GM23248 (cell line): ENCODE measurements around the gene GNA15. TPM values are rescaled to one million over a fixed set of nuclear protein-coding genes. Genes with fewer than 3 reads are reported as not detected.

Experiments used
- DNase-seq: peaks from one replicate; pipeline ENCODE4 v3.0.0-alpha.2; 2015
- H2AFZ ChIP-seq: fragments of 200-600 bp; sonication (generic); 2 replicates; pipeline ENCODE4 v1.6.1; 2016; ENCODE audit warnings: antibody characterized with exemption
- H3F3A ChIP-seq: fragments of 200-600 bp; sonication (generic); 2 replicates; pipeline ENCODE4 v1.6.1; 2016; ENCODE audit warnings: mild to moderate bottlenecking, antibody characterized with exemption, mixed run types; ENCODE audit not compliant: insufficient read depth
- H3K27ac ChIP-seq: fragments of 200-600 bp; sonication (generic); 2 replicates; pipeline ENCODE4 v1.5.1; 2016; ENCODE audit warnings: mild to moderate bottlenecking
- H3K27me3 ChIP-seq: fragments of 200-600 bp; sonication (generic); replicated peaks from 2 replicates; pipeline ENCODE4 v1.6.1; 2016; ENCODE audit warnings: mild to moderate bottlenecking; ENCODE audit not compliant: insufficient read depth
- H3K36me3 ChIP-seq: fragments of 200-600 bp; sonication (generic); 2 replicates; pipeline ENCODE4 v1.6.1; 2016; ENCODE audit warnings: low read depth, mild to moderate bottlenecking
- H3K4me1 ChIP-seq: fragments of 200-600 bp; sonication (generic); 2 replicates; pipeline ENCODE4 v1.6.1; 2016; ENCODE audit warnings: mild to moderate bottlenecking; ENCODE audit not compliant: insufficient read depth
- H3K4me2 ChIP-seq: fragments of 200-600 bp; sonication (generic); one replicate; pipeline ENCODE4 v1.6.1; 2016; ENCODE audit warnings: mild to moderate bottlenecking; ENCODE audit not compliant: unreplicated experiment
- H3K4me3 ChIP-seq: fragments of 200-600 bp; sonication (generic); 2 replicates; pipeline ENCODE4 v1.5.1; 2016; ENCODE audit warnings: mild to moderate bottlenecking
- H3K79me2 ChIP-seq: fragments of 200-600 bp; sonication (generic); 2 replicates; pipeline ENCODE4 v1.6.1; 2016; ENCODE audit warnings: mild to moderate bottlenecking; ENCODE audit not compliant: insufficient read depth
- H3K9ac ChIP-seq: fragments of 200-600 bp; sonication (generic); 2 replicates; pipeline ENCODE4 v1.6.1; 2016; ENCODE audit warnings: mild to moderate bottlenecking
- H3K9me2 ChIP-seq: fragments of 200-600 bp; sonication (generic); 2 replicates; pipeline ENCODE4 v1.6.1; 2016; ENCODE audit warnings: mixed run types, mild to moderate bottlenecking, moderate library complexity; ENCODE audit not compliant: insufficient read depth
- H3K9me3 ChIP-seq: fragments of 200-600 bp; sonication (generic); one replicate; pipeline ENCODE4 v1.6.1; 2017; ENCODE audit warnings: low read depth
- H4K20me1 ChIP-seq: fragments of 200-600 bp; sonication (generic); 2 replicates; pipeline ENCODE4 v1.6.0; 2016; ENCODE audit not compliant: insufficient read depth
- EZH2 ChIP-seq: fragments of 200-600 bp; sonication (generic); IDR thresholded peaks from 2 replicates; pipeline ENCODE4 v1.6.1; 2018; ENCODE audit warnings: antibody characterized with exemption, mild to moderate bottlenecking; ENCODE audit not compliant: insufficient read depth, poor library complexity, severe bottlenecking
- EZH2phosphoT487 ChIP-seq: fragments of 200-600 bp; sonication (generic); IDR thresholded peaks from 2 replicates; pipeline ENCODE4 v1.6.1; 2018; ENCODE audit warnings: antibody characterized with exemption, moderate library complexity, mild to moderate bottlenecking, low read depth; ENCODE audit not compliant: insufficient read depth
- WGBS, 2 experiments: methylation state at CpG; one replicate each; pipeline ENCODE4 v1.1.6; 2015 to 2017; ENCODE audit warnings: low lambda C conversion rate in 2 of 2, low coverage in 1 of 2; ENCODE audit errors: missing lambda C conversion rate in 2 of 2; 5-methylcytosine and 5-hydroxymethylcytosine counted together
- in situ Hi-C: fragments of 300-500 bp; cut with MboI; formaldehyde crosslinking; loops from 2 replicates; pipeline ENCODE4 v1.15.0; 2020
- polyA plus RNA-seq: library from polyadenylated mRNA; unstranded; fragments of >200 nt; fragmentation: Nextera tagmentation; extraction: Ambion mirVana; gene quantifications from 2 replicates; pipeline ENCODE4 v1.2.1, GENCODE V29; 2016
- total RNA-seq: library from RNA; depleted of rRNA; stranded (reverse); fragments of >200 nt; shearing (Covaris generic); gene quantifications from 2 replicates; pipeline ENCODE4 v1.2.3, GENCODE V29; 2014

Gene GNA15
- total and polyA plus RNA-seq, 2 experiments from 2014 or later, result not detected

- Histone ChIP-seq H3K9me3 (no peaks in the 10 kb centered on the region), H4K20me1 (no peaks in the 10 kb centered on the region; the same call in 1 of the 2 replicates), H3K4me1 (no peaks in the 10 kb centered on the region), H3K4me2 (no peak overlapping the region), H3K9me2 (no peaks in the 10 kb centered on the region), H3F3A (no peaks in the 10 kb centered on the region), H3K9ac (no peak overlapping the region), H3K4me3 (no peak overlapping the region), H3K36me3 (no peaks in the 10 kb centered on the region), H3K27me3 (no peaks in the 10 kb centered on the region), H3K27ac (no peak overlapping the region), H3K79me2 (peaks cover 99% of the 10 kb centered on the region), H2AFZ (no peak overlapping the region)
- no peak for DNase-seq
- TF ChIP-seq EZH2 (no peak), EZH2phosphoT487 (no peak)
- in situ Hi-C loops, result no loop called here
- 93 to 94% methylated on average over 29 to 37 of the region's 37 CpGs for WGBS, 2 experiments
Measured at GRCh38 chr19:3110126-3110825, 25.6 kb upstream of the GNA15 start.

GRCh38 chr19:3111586-3112247 is 24.1 kb upstream of the GNA15 start:
- peaks cover 87% of the 10 kb centered on the region for H3K79me2 ChIP-seq
- no peaks in the 10 kb centered on the region for H3K9me3 ChIP-seq
- H4K20me1 ChIP-seq, result no peaks in the 10 kb centered on the region; the same call in 1 of the 2 replicates

GRCh38 chr19:3112375-3113099 is 23.3 kb upstream of the GNA15 start:
- H3K27me3 ChIP-seq, result no peaks in the 10 kb centered on the region
- no peak overlapping the region for H3K4me3 ChIP-seq
- H3K4me2 ChIP-seq, result no peak overlapping the region
- no peak overlapping the region for H3K9ac ChIP-seq
- in situ Hi-C loops, result no loop called here
- no peaks in the 10 kb centered on the region for H3K9me3 ChIP-seq
- no peaks in the 10 kb centered on the region; the same call in 1 of the 2 replicates for H4K20me1 ChIP-seq
- H3K4me1 ChIP-seq, result no peaks in the 10 kb centered on the region
- no peak overlapping the region for H2AFZ ChIP-seq
- TF ChIP-seq EZH2, result no peak
- TF ChIP-seq EZH2phosphoT487, result no peak
- 80 to 83% methylated on average over 36 to 37 of the region's 38 CpGs for WGBS, 2 experiments
- H3K9me2 ChIP-seq, result no peaks in the 10 kb centered on the region
- H3F3A ChIP-seq, result no peaks in the 10 kb centered on the region
- H3K27ac ChIP-seq, result no peak overlapping the region
- no peak for DNase-seq
- no peaks in the 10 kb centered on the region for H3K36me3 ChIP-seq
- H3K79me2 ChIP-seq, result peaks cover 79% of the 10 kb centered on the region

More at GRCh38 chr19:3111586-3112247, 24.1 kb upstream of the GNA15 start:
- in situ Hi-C loops, result no loop called here
- H3K27me3 ChIP-seq, result no peaks in the 10 kb centered on the region
- DNase-seq, result no peak
- H3K36me3 ChIP-seq, result no peaks in the 10 kb centered on the region
- no peak overlapping the region for H2AFZ ChIP-seq
- TF ChIP-seq EZH2phosphoT487 (no peak), EZH2 (no peak)
- no peaks in the 10 kb centered on the region for H3K4me1 ChIP-seq
- H3K9me2 ChIP-seq, result no peaks in the 10 kb centered on the region
- no peak overlapping the region for H3K4me2 ChIP-seq
- 96% methylated on average over 17 of the region's 17 CpGs for WGBS, 2 experiments
- H3K4me3 ChIP-seq, result no peak overlapping the region
- H3K9ac ChIP-seq, result no peak overlapping the region
- H3K27ac ChIP-seq, result no peak overlapping the region
- no peaks in the 10 kb centered on the region for H3F3A ChIP-seq
